Measurements from ENCODE around the gene UHMK1.

DNA sequence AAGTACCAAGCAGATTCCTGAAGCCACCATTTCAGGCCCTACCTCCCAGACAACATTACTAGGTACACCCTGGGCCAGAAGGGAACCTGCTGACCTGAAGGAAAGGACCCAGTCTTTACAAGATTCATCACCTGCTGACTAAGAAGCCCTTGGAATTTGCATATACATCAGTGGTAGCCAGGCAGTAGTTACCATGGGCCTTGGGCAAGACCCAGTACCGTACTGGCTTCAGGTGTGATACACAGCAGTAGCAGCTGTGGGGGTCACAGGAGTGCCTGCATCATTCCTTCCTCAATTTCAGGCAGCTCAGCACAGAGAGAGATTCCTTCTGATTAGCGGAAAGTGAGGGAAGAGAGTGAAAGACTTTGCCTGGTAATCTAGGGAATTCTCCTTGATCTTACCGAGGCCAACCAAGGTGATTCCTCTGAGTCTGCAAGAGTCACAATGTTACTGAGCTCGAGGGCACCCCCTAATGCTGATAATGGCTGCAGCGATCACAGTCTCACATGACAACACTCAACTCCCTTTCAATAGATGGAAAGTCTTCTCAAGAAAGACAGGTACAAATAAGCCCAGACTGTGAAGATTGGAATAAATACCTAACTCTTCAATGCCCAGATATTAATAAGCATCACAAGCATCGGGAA lies 22.0 kb upstream of the UHMK1 start:
- peak; percentile 18 for TF ChIP-seq CTCF (IDR thresholded peaks at IDR 0.05; ENCODE audit: low read length)
- TF ChIP-seq EZH2 (optimal IDR thresholded peaks at IDR 0.05; ENCODE audit: low read depth, low read length) = no peak
- TF ChIP-seq EZH2phosphoT487 (IDR thresholded peaks at IDR 0.05; ENCODE audit: low read length) = no peak

Measured in MM.1S (cell line).